H9 (cell line): Measurements from ENCODE around the gene WDR89. TPM values are rescaled to one million over a fixed set of nuclear protein-coding genes. Genes with fewer than 3 reads are reported as not detected.
"Not testable (repeated sequence)": the region's sequence is repeated elsewhere in the genome, so short reads cannot be mapped to it uniquely, and the experiment has no call there.

Experiments used
- DNase-seq: peaks from one replicate; pipeline ENCODE4 v3.0.0-alpha.2; 2017
- H2AFZ ChIP-seq: one replicate; pipeline ENCODE4 v1.6.1; 2013; ENCODE audit warnings: mild to moderate bottlenecking, low read length, control low read depth, moderate library complexity
- H2AK5ac ChIP-seq: 2 replicates; pipeline ENCODE4 v1.6.1; 2013; ENCODE audit warnings: low read length, control low read depth, mixed read lengths; ENCODE audit not compliant: insufficient read length
- H2BK120ac ChIP-seq: one replicate; pipeline ENCODE4 v1.6.1; 2013; ENCODE audit warnings: low read depth, mild to moderate bottlenecking, low read length, control low read depth, inconsistent platforms; ENCODE audit not compliant: poor library complexity, severe bottlenecking
- H2BK12ac ChIP-seq: 2 replicates; pipeline ENCODE4 v1.6.1; 2013; ENCODE audit warnings: low read length, control low read depth, mixed read lengths, low read depth; ENCODE audit not compliant: insufficient read length
- H2BK15ac ChIP-seq: 2 replicates; pipeline ENCODE4 v1.6.1; 2013; ENCODE audit warnings: low read depth, low read length, control low read depth
- H2BK20ac ChIP-seq: one replicate; pipeline ENCODE4 v1.6.1; 2013; ENCODE audit warnings: low read depth, mild to moderate bottlenecking, low read length, control low read depth, inconsistent platforms; ENCODE audit not compliant: poor library complexity, severe bottlenecking
- H2BK5ac ChIP-seq: 2 replicates; pipeline ENCODE4 v1.6.1; 2013; ENCODE audit warnings: low read length, control low read depth, mixed read lengths; ENCODE audit not compliant: insufficient read length
- H3K14ac ChIP-seq: 2 replicates; pipeline ENCODE4 v1.6.1; 2013; ENCODE audit warnings: low read length, control low read depth; ENCODE audit not compliant: insufficient read depth
- H3K18ac ChIP-seq: 2 replicates; pipeline ENCODE4 v1.6.1; 2013; ENCODE audit warnings: low read depth, mild to moderate bottlenecking, mixed read lengths, low read length, control low read depth; ENCODE audit not compliant: insufficient read length
- H3K23ac ChIP-seq: 2 replicates; pipeline ENCODE4 v1.6.1; 2013; ENCODE audit warnings: low read length, control low read depth, mixed read lengths, low read depth; ENCODE audit not compliant: insufficient read length
- H3K23me2 ChIP-seq: 2 replicates; pipeline ENCODE4 v1.6.1; 2013; ENCODE audit warnings: low read depth, mild to moderate bottlenecking, mixed read lengths, low read length, control low read depth; ENCODE audit not compliant: insufficient read length, poor library complexity, severe bottlenecking
- H3K27ac ChIP-seq: 2 replicates; pipeline ENCODE4 v1.5.1; 2013; ENCODE audit warnings: low read length, control low read depth, mixed read lengths, low read depth; ENCODE audit not compliant: insufficient read length
- H3K27me3 ChIP-seq: 2 replicates; pipeline ENCODE4 v1.6.1; 2013; ENCODE audit warnings: low read length, control low read depth, inconsistent platforms; ENCODE audit not compliant: insufficient read depth
- H3K4ac ChIP-seq: 2 replicates; pipeline ENCODE4 v1.6.1; 2013; ENCODE audit warnings: low read depth, mild to moderate bottlenecking, control low read depth, inconsistent platforms, low read length, moderate library complexity
- H3K4me1 ChIP-seq: 2 replicates; pipeline ENCODE4 v1.6.1; 2013; ENCODE audit warnings: low read length, control low read depth, inconsistent platforms; ENCODE audit not compliant: insufficient read depth
- H3K4me2 ChIP-seq: 2 replicates; pipeline ENCODE4 v1.6.1; 2013; ENCODE audit warnings: low read length, control low read depth, mixed read lengths; ENCODE audit not compliant: insufficient read length, insufficient read depth
- H3K56ac ChIP-seq: 2 replicates; pipeline ENCODE4 v1.6.1; 2013; ENCODE audit warnings: low read depth, mild to moderate bottlenecking, mixed read lengths, low read length, control low read depth; ENCODE audit not compliant: insufficient read length
- H3K79me1 ChIP-seq: 2 replicates; pipeline ENCODE4 v1.6.1; 2013; ENCODE audit warnings: low read depth, mild to moderate bottlenecking, moderate library complexity, low read length, control low read depth, inconsistent platforms; ENCODE audit not compliant: insufficient read depth, poor library complexity, severe bottlenecking
- H3K79me2 ChIP-seq: 2 replicates; pipeline ENCODE4 v1.6.1; 2013; ENCODE audit warnings: low read length, control low read depth, inconsistent platforms; ENCODE audit not compliant: insufficient read depth
- H3K9ac ChIP-seq: 2 replicates; pipeline ENCODE4 v1.6.1; 2013; ENCODE audit warnings: low read length, control low read depth, mixed read lengths; ENCODE audit not compliant: insufficient read length; ENCODE audit errors: extremely low read depth
- H3K9me3 ChIP-seq: one replicate; pipeline ENCODE4 v1.6.1; 2013; ENCODE audit warnings: low read depth, low read length, inconsistent platforms; ENCODE audit not compliant: control insufficient read depth
- H3T11ph ChIP-seq: one replicate; pipeline ENCODE4 v1.6.1; 2013; ENCODE audit warnings: mild to moderate bottlenecking, low read length, control low read depth, inconsistent platforms
- H4K20me1 ChIP-seq: one replicate; pipeline ENCODE4 v1.6.1; 2013; ENCODE audit not compliant: control insufficient read depth, insufficient read length, insufficient read depth
- H4K5ac ChIP-seq: 2 replicates; pipeline ENCODE4 v1.6.1; 2013; ENCODE audit warnings: low read depth, mild to moderate bottlenecking, mixed read lengths, low read length, control low read depth; ENCODE audit not compliant: insufficient read length
- H4K8ac ChIP-seq: replicated peaks from 2 replicates; pipeline ENCODE4 v1.6.1; 2013; ENCODE audit warnings: low read length, control low read depth, mixed read lengths, low read depth; ENCODE audit not compliant: insufficient read length
- H4K91ac ChIP-seq: 2 replicates; pipeline ENCODE4 v1.6.1; 2013; ENCODE audit warnings: low read depth, mild to moderate bottlenecking, moderate library complexity, mixed read lengths, low read length, control low read depth; ENCODE audit not compliant: insufficient read length
- H3K27ac Mint-ChIP-seq, 3 experiments: 2 replicates in 2 of 3; 3 replicates in 1 of 3; pipeline ENCODE4 v1.8.0; 2020 to 2021; ENCODE audit warnings: mixed read lengths in 3 of 3, mild to moderate bottlenecking in 1 of 3, moderate library complexity in 1 of 3
- H3K27me3 Mint-ChIP-seq: 2 replicates; pipeline ENCODE4 v1.8.0; 2021; ENCODE audit warnings: low read depth, mild to moderate bottlenecking, moderate library complexity, mixed read lengths
- H3K36me3 Mint-ChIP-seq, 3 experiments: 2 replicates in 2 of 3; 3 replicates in 1 of 3; pipeline ENCODE4 v1.8.0; 2020 to 2021; ENCODE audit warnings: low read depth in 3 of 3, mixed read lengths in 3 of 3; ENCODE audit not compliant: insufficient read depth in 1 of 3
- H3K4me1 Mint-ChIP-seq, 2 experiments: 2 replicates each; pipeline ENCODE4 v1.8.0; 2020; ENCODE audit warnings: mixed read lengths in 2 of 2
- H3K4me3 Mint-ChIP-seq, 2 experiments: 2 replicates in 1 of 2; 3 replicates in 1 of 2; pipeline ENCODE4 v1.8.0; 2020 to 2021; ENCODE audit warnings: mild to moderate bottlenecking in 2 of 2, mixed read lengths in 2 of 2, moderate library complexity in 1 of 2
- H3K9me3 Mint-ChIP-seq, 2 experiments: 2 replicates in 1 of 2; 3 replicates in 1 of 2; pipeline ENCODE4 v1.8.0; 2020; ENCODE audit warnings: mild to moderate bottlenecking in 2 of 2, mixed read lengths in 2 of 2, moderate library complexity in 1 of 2
- CTCF ChIP-seq: fragments of 200-600 bp; sonication (generic); conservative IDR thresholded peaks from 3 replicates; pipeline ENCODE4 v1.8.0; 2021; ENCODE audit warnings: antibody characterized with exemption, mild to moderate bottlenecking
- WGBS: extraction: QIAGEN DNeasy Blood & Tissue Kit; methylation state at CpG from one replicate; pipeline ENCODE4 v1.1.7; 2013; ENCODE audit warnings: missing lambda C conversion rate, low lambda C conversion rate, mixed read lengths; ENCODE audit not compliant: insufficient read length; ENCODE audit errors: extremely low coverage; 5-methylcytosine and 5-hydroxymethylcytosine counted together
- total RNA-seq: library from RNA; stranded (reverse); gene quantifications from 2 replicates; pipeline ENCODE4 v1.2.1, GENCODE V29; 2021

Gene WDR89
- total RNA-seq, 1 experiment from 2014 or later = 24.0 TPM

- no peaks in the 10 kb centered on the region for H3K4me1 ChIP-seq
- peaks cover 19% of the 10 kb centered on the region; the same call in 1 of the 2 replicates for H3K79me2 ChIP-seq
- DNase-seq = no peak
- no peak overlapping the region for H3K27ac ChIP-seq
- H3T11ph ChIP-seq = no peak overlapping the region
- no peak overlapping the region for H4K91ac ChIP-seq
- TF ChIP-seq CTCF = no peak
- H2AK5ac ChIP-seq = no peak overlapping the region
- Mint-ChIP-seq H3K27ac (peak overlapping the region in 1 of 3 experiments; percentile 2; a peak in 1 of 7 replicates), H3K27me3 (no peaks in the 10 kb centered on the region), H3K4me3 (no peak overlapping the region), H3K36me3 (peaks cover 43 to 48% (median 46%) of the 10 kb centered on the region in 3 experiments), H3K9me3 (peaks cover 19 to 26% of the 10 kb centered on the region in 2 experiments), H3K4me1 (peaks cover 4 to 14% of the 10 kb centered on the region in 2 experiments)
- H2AFZ ChIP-seq = no peak overlapping the region
- no peaks in the 10 kb centered on the region for H4K20me1 ChIP-seq
- H2BK120ac ChIP-seq = no peak overlapping the region
- H3K18ac ChIP-seq = no peak overlapping the region
- no peak overlapping the region for H2BK20ac ChIP-seq
- H3K4ac ChIP-seq = no peak overlapping the region
- H4K8ac ChIP-seq = no peak overlapping the region
- H4K5ac ChIP-seq = no peak overlapping the region
- H2BK15ac ChIP-seq = no peak overlapping the region
- H3K9me3 ChIP-seq = no peaks in the 10 kb centered on the region
- no peaks in the 10 kb centered on the region for H3K23me2 ChIP-seq
- no peak overlapping the region for H2BK5ac ChIP-seq
- no peak overlapping the region for H2BK12ac ChIP-seq
- no peaks in the 10 kb centered on the region for H3K27me3 ChIP-seq
- no CpG with 5 or more reads among the region's 1 CpG for WGBS
- H3K14ac ChIP-seq = no peak overlapping the region
- no peak overlapping the region for H3K56ac ChIP-seq
- no peak overlapping the region for H3K9ac ChIP-seq
- no peak overlapping the region for H3K23ac ChIP-seq
- H3K79me1 ChIP-seq = peaks cover 6% of the 10 kb centered on the region
- no peak overlapping the region for H3K4me2 ChIP-seq
These were observed 3.2 kb downstream of the WDR89 start for GRCh38 chr14:63638493-63638892.

DNA sequence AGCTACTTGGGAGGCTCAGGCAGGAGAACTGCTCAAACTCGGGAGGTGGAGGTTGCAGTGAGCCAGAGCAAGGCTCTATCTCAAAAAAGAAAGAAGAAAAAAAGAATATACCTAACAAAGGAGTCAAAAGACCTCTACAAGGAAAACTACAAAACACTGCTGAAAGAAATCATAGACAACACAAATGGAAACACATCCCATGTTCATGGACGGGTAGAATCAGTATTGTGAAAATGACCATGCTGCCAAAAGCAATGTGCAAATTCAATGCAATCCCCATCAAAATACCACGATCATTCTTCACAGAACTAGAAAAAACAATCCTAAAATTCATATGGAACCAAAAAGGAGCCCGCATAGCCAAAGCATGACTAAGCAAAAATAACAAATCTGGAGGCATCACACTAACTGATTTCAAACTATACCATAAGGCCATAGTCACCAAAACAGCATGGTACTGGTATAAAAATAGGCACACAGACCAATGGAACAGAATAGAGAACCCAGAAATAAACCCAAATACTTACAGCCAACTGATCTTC lies 5.5 kb downstream of the WDR89 start:
- not testable (repeated sequence) for H2BK15ac ChIP-seq, DNase-seq, H2AK5ac ChIP-seq, H3K56ac ChIP-seq, H3K23ac ChIP-seq, H3K9me3 ChIP-seq, H3K14ac ChIP-seq, H3K4me3 Mint-ChIP-seq, H4K8ac ChIP-seq, H4K5ac ChIP-seq, H2BK5ac ChIP-seq, H3K4me2 ChIP-seq, H3K4me1 ChIP-seq, H3K79me1 ChIP-seq, H2AFZ ChIP-seq, H3K27me3 Mint-ChIP-seq, H3K18ac ChIP-seq, H3K27me3 ChIP-seq, H3K9ac ChIP-seq, H2BK120ac ChIP-seq, H3K23me2 ChIP-seq, H3K4ac ChIP-seq, H3T11ph ChIP-seq, H3K27ac ChIP-seq, H2BK12ac ChIP-seq, H4K20me1 ChIP-seq, H2BK20ac ChIP-seq, H4K91ac ChIP-seq
- WGBS = no CpG with 5 or more reads among the region's 4 CpGs
- peaks cover 30% of the 10 kb centered on the region; the same call in 1 of the 2 replicates for H3K79me2 ChIP-seq
- H3K4me1 Mint-ChIP-seq = peaks cover 4 to 11% of the 10 kb centered on the region in 2 experiments
- peaks cover 19 to 26% of the 10 kb centered on the region in 2 experiments for H3K9me3 Mint-ChIP-seq
- peaks cover 43 to 48% (median 46%) of the 10 kb centered on the region in 3 experiments for H3K36me3 Mint-ChIP-seq
- H3K27ac Mint-ChIP-seq = peak overlapping the region in 1 of 3 experiments; percentile 47; a peak in 2 of 7 replicates
